Measurements from ENCODE around the gene PPP1R12A.

Gene PPP1R12A

GRCh38 chr12:79934281-79935020, 446 bp downstream of the PPP1R12A start:
- TF ChIP-seq, protein P1, sequence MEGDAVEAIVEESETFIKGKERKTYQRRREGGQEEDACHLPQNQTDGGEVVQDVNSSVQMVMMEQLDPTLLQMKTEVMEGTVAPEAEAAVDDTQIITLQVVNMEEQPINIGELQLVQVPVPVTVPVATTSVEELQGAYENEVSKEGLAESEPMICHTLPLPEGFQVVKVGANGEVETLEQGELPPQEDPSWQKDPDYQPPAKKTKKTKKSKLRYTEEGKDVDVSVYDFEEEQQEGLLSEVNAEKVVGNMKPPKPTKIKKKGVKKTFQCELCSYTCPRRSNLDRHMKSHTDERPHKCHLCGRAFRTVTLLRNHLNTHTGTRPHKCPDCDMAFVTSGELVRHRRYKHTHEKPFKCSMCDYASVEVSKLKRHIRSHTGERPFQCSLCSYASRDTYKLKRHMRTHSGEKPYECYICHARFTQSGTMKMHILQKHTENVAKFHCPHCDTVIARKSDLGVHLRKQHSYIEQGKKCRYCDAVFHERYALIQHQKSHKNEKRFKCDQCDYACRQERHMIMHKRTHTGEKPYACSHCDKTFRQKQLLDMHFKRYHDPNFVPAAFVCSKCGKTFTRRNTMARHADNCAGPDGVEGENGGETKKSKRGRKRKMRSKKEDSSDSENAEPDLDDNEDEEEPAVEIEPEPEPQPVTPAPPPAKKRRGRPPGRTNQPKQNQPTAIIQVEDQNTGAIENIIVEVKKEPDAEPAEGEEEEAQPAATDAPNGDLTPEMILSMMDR (conservative IDR thresholded peaks at IDR 0.05) = no peak
- peak; percentile 38; the same call in 1 of the 2 replicates for TF ChIP-seq ZFX (IDR thresholded peaks at IDR 0.05)
- peak overlapping the region; percentile 98 for H3K27ac ChIP-seq

GRCh38 chr12:79933532-79934264, 1.2 kb downstream of the PPP1R12A start:
- H3K27ac ChIP-seq = peak overlapping the region; percentile 98
- TF ChIP-seq ZFX (IDR thresholded peaks at IDR 0.05) = no peak
- TF ChIP-seq, protein P1 (conservative IDR thresholded peaks at IDR 0.05) = no peak

GRCh38 chr12:79933043-79933442, 1.9 kb downstream of the PPP1R12A start:
- H3K27ac ChIP-seq = no peak overlapping the region
- no peak for TF ChIP-seq ZFX (IDR thresholded peaks at IDR 0.05)
- TF ChIP-seq, protein P1 (conservative IDR thresholded peaks at IDR 0.05) = no peak

DNA sequence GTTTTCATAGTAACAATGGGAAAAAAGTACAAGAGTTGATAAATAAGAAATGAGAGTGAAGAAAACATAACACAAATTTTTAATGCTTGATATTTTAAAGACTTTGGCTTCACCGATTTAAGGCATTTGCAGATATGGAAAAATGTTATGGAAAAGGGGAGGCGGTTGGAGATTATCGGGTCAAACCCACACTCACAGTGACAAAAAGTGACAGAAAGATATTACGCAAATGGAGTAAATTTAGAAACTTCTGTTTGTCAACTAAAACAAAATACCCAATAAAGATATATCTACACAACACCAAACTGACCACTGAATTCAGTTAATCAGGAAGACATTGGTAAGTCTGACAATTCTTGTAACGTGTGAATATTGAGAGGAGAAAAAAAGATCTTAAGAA, 2.5 kb downstream of the PPP1R12A start:
- TF ChIP-seq ZFX (IDR thresholded peaks at IDR 0.05) = no peak
- TF ChIP-seq, protein P1 (conservative IDR thresholded peaks at IDR 0.05) = no peak
- H3K27ac ChIP-seq = no peak overlapping the region

DNA sequence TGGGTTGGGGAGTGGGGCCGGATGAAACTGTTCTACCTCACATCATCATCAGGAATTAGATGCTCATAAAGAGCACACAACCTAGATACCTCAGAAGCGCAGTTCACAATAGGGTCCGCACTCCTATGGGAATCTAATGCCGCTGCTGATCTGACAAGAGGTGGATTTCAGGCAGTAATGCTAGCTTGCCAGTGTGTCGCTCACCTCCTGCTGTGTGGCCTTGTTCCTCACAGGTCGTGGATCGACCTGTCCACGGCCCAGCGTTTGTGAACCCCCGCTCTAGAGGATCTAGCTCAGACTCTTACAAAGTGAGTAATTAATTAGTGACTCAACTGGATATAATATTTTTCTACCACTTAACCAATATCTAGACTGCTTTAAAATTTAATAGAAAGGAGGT, 5.8 kb downstream of the PPP1R12A start:
- no peak overlapping the region for H3K27ac ChIP-seq
- TF ChIP-seq ZFX (IDR thresholded peaks at IDR 0.05) = no peak
- TF ChIP-seq, protein P1 (conservative IDR thresholded peaks at IDR 0.05) = no peak

DNA sequence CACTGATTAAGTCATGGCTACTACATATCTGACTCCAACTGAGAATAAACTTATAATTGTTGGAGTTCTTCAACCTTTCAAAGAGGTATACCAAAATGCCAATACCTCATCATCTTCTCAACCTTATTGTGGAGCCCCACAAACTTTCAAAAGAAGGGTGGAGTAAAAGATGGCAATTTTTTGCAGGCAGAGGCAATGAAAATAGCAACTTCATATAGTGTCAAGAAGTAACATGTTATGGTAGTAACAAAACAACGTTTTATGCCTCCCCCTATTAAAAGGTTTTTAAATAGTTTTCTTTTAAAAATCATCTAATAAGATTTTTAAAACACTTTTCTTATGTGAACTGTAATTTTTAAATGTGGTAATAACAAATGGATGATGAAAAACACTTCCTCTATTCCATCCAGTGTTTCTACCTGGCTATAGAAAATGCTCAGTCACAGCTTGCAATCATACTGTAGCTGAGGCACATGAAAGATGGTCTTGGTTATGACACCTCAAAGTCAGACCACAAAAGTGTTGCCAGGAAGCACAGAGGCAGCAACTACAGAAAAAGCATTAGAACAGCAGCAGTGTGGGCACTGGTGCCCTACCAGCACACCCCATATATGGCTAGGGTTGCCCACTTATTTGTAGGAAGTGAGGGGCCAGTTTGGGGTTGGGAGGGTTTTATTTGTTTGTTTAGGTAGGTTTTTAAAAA, 7.0 kb downstream of the PPP1R12A start:
- TF ChIP-seq ZFX (IDR thresholded peaks at IDR 0.05) = no peak
- TF ChIP-seq, protein P1 (conservative IDR thresholded peaks at IDR 0.05) = no peak
- no peak overlapping the region for H3K27ac ChIP-seq

DNA sequence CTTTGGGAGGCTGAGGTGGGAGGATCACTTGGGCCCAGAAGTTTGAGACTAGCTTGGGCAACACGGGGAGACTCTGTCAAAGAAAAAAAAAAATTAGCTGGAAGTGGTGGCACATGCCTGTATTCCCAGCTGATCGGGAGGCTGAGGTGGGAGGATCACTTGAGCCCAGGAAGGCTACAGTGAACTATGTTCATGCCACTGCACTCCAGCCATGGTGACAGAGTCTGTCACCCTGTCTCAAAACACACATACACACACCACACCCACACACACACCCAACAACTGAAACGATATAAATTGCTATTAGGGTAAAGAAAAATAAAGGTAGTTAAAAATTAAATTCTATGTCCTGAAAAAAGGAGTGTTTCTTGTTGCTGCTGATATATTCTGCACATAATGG, 7.9 kb downstream of the PPP1R12A start:
- no peak overlapping the region for H3K27ac ChIP-seq
- TF ChIP-seq ZFX (IDR thresholded peaks at IDR 0.05) = no peak
- TF ChIP-seq, protein P1 (conservative IDR thresholded peaks at IDR 0.05) = no peak

All from C4-2B (cell line).